Transverse colon (tissue), 4 donors: Measurements from ENCODE around the gene SEMA3F.

Experiments used
- CTCF ChIP-seq, 5 experiments: fragments of 200-600 bp in 3 of 5; fragments of 450-650 bp in 2 of 5; sonication (generic) in 3 of 5; IDR thresholded peaks; 1 replicate in 2 of 5; 2 replicates in 3 of 5; pipeline ENCODE4 v1.5.1; 2016 to 2017; ENCODE audit warnings: antibody characterized with exemption in 5 of 5, inconsistent platforms in 3 of 5, mild to moderate bottlenecking in 2 of 5, moderate library complexity in 1 of 5
- EP300 ChIP-seq: sonication (generic); formaldehyde crosslinking; IDR thresholded peaks from one replicate; pipeline ENCODE4 v1.6.1; 2017; ENCODE audit warnings: antibody characterized with exemption, low read depth
- POLR2A ChIP-seq: fragments of 450-650 bp; IDR thresholded peaks from one replicate; pipeline ENCODE4 v1.6.1; 2016; ENCODE audit warnings: antibody characterized with exemption, mild to moderate bottlenecking, moderate library complexity
- POLR2AphosphoS5 ChIP-seq, 3 donors: sonication (generic); formaldehyde crosslinking; IDR thresholded peaks; one replicate each; pipeline ENCODE4 v1.6.1; 2016; ENCODE audit warnings: antibody characterized with exemption in 3 of 3

- no peak for TF ChIP-seq POLR2AphosphoS5 (IDR thresholded peaks at IDR 0.05)
- TF ChIP-seq POLR2A: no peak
- no peak for TF ChIP-seq CTCF (IDR thresholded peaks at IDR 0.05)
- TF ChIP-seq EP300: no peak
These were observed 11.5 kb downstream of the SEMA3F start for GRCh38 chr3:50166620-50167019.
